ENCODE measurements around the gene SCARF2.
"Not testable (repeated sequence)": the region's sequence is repeated elsewhere in the genome, so short reads cannot be mapped to it uniquely, and the experiment has no call there.

SCARF2 gene

DNA sequence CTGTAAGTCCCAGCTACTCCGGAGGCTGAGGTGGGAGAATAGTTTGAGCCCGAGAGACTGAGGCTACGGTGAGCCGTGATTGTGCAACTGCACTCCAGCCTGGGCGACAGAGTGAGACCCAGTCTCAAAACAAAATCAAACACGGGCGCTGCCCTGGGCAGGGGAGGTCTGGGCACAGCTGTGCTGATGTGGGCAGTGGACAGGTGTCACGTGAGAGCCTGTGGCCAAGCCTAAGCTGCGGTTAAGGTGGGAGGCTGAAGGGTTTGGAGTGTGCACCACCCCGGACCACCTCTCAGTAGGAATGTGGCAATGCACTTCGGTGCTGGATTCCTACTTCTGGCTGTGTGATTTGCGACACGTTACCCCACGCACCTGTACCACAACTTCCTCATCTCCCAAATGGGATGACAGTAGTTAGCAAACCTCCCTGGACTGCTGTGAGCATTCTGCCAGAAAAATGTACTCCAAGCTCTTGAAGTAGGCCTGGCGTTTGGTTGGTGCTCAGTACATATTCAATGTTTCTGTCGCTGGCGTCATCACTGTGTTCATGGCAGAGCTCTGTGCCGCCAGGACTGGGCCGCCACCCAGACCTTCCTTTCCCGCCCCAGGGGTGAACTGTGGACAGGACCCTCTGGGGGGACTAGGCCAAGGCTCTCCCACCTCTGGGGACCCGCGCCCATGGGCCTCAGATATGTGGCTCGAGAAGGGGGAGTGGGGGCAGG, 44.5 kb downstream of the SCARF2 start:
- no peak for DNase-seq (ENCODE audit: low read depth, low spot score)

DNA sequence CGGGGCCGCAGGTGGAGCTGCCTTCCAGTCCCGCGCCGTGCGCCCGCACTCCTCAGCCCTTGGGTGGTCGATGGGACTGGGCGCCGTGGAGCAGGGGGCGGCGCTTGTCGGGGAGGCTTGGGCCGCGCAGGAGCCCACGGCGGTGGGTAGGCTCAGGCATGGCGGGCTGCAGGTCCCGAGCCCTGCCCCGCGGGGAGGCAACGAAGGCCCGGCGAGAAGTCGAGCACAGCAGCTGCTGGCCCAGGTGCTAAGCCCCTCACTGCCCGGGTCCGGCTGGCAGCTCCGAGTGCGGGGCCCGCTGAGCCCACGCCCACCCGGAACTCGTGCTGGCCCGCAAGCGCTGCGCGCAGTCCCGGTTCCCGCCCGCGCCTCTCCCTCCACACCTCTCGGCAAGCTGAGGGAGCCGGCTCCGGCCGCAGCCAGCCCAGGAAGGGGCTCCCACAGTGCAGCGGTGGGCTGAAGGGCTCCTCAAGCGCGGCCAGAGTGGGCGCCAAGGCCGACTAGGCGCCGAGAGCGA, 45.2 kb downstream of the SCARF2 start:
- DNase-seq (ENCODE audit: low read depth, low spot score) = not testable (repeated sequence)

DNA sequence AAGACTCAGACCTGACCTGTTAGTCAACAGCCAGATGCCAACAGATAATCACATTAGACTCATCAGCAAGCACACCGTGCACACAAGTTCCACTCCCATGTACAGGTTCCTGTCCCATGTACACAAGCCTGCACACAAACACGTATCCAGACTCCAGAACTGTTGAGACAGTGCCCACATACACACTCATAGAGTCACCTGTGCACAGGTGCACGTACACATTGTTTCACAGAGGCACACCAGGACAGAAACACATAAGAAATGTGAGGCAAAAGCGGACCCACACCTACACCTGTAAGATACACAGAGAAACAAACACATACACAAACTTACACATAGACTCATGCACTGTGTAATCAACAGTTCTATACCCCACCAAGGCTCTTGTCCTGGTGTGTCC, 46.4 kb downstream of the SCARF2 start:
- no peak for DNase-seq (ENCODE audit: low read depth, low spot score)

DNA sequence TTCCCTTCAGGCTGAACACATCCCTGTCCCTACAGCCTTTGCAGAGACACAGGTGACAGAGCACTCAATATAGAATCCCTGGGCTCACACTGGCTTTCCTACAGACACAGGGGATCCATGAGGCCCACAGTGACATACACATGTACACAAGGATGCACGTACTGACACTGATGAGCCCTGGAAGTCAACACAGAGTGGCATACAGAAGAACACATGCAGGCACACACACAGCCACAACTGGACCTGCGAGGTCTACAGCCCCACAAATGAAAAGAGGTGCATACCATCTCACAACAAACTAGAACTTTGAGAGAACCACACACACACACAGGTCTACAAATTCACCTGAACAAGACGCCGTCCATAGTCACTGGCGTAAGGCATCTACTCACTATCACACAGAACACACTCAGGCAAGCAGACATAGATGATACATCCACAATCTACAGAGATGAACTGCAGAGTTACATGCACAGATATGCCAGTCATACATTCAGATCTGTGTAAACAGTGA, 47.2 kb downstream of the SCARF2 start:
- no peak for DNase-seq (ENCODE audit: low read depth, low spot score)

DNA sequence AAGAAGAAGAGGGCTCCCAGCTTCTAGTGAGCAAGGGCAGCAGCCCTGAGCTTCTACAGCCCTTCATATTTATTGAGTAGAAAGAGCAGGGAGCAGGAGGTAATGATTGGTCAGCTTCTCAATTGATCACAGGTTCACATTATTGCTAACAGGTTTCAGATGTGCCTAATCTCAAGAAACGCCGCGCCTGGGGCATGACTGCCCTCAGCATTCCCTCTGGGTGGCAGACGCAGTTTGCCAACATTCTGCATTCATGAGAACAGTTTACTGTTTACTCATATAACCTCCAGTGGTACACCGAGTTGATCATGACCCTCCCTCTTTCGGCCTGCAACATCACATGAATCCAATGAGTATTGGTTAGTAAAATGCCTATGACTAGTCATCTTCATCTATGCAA, 48.3 kb downstream of the SCARF2 start:
- DNase-seq (ENCODE audit: low read depth, low spot score) = no peak

DNA sequence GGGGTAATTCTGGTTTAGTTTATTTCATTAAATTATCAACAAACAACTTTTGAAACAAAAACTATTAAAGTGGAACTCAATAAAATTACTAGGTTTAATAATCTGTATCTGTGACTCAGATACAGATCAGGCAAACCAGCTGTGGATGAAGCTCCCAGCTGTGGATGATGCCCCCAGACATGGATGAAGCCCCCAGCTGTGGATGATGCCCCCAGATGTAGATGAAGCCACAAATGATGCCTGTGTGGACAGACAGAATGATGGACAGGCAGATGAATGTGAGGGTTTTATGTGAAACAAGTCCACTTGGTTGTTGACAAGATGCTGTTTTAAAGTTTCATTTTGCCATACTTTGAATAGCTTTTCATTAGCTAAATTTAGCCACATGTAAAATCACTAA, 49.4 kb downstream of the SCARF2 start:
- no peak for DNase-seq (ENCODE audit: low read depth, low spot score)

DNA sequence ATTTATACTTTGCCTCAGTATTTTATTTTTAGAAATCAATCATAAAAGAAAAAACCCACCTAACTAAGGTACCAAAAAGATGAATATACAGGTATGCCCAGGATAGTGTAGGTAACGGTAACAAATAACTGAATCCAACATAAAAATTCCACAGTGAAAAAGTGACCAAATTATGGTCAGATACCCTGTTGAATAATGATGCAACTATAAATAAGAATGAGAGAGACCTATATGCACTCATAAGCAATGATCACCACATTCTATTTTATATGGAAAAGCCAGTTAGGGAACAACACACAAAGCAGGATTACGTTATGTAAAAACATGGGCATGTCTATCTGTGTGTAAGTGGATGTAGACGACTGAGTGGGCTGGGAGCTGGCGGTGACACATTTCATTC, 50.7 kb downstream of the SCARF2 start:
- DNase-seq (ENCODE audit: low read depth, low spot score) = no peak

DNA sequence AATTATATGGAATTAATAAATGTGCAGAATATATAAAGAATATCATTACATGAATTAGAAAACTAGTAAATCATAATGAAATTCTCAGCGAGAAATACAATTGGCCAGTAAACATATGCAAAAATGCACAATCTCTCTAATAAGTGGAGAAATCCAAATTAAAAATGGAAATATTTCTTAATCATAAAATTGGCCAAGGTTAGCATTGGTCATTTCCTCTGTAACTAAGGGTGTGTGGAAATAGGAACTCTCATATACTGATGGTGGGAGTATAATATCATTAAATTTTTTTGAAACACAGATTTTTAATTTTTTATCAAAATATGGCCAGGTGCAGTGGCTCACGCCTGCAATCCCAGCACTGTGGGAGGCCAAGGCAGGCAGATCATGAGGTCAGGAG, 51.3 kb downstream of the SCARF2 start:
- no peak for DNase-seq (ENCODE audit: low read depth, low spot score)

DNA sequence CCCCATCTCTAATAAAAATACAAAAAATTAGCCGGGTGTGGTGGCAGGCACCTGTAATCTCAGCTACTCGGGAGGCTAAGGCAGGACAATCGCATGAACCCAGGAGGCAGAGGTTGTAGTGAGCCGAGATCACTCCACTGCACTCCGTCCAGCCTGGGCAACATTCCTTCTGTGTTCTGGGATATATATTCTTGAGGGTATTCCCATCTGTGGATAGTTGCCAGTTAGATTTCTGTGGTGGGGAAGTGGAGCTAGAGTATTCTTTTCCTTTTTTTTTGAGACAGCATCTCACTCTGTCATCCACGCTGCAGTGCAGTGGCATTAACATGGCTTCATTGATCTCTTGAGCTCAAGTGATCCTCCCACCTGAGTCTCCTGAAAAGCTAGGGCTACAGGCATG, 52.8 kb downstream of the SCARF2 start:
- DNase-seq (ENCODE audit: low read depth, low spot score) = no peak

DNA sequence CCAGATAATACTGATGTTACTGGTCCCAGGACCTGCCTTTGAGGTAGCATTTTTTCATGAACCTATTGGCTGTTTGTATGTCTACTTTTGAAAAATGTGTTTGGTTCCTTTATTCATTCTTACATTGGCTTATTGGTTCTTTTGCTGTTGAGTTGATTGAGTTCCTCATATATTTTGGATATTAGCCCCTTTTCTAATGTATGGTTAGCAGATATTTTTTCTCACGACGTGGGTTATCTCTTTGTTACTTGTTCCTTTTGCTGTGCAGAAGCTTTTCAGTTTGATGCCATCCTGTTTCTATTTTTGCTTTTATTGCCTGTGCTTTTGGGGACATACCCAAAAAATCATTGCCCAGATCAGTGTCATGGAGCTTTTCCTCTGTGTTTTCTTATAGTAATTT, 53.5 kb downstream of the SCARF2 start:
- no peak for DNase-seq (ENCODE audit: low read depth, low spot score)

DNA sequence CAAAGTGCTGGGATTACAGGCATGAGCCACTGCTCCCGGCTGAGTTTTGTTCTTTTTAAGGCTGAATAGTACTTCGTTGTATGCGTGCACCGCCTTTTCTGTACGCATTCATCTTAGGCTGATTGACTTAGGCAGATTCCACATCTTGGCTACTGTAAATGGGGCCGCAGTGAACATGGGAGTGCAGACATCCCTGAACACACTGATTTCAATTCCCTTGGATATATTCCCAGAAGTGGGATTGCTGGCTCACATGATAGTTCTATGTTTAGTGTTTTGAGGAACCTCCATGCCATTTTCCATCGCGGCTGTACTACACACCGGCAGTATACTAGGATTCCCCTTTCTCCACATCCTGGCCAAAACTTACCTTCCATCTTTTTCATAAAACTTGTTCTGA, 54.1 kb downstream of the SCARF2 start:
- DNase-seq (ENCODE audit: low read depth, low spot score) = no peak

DNA sequence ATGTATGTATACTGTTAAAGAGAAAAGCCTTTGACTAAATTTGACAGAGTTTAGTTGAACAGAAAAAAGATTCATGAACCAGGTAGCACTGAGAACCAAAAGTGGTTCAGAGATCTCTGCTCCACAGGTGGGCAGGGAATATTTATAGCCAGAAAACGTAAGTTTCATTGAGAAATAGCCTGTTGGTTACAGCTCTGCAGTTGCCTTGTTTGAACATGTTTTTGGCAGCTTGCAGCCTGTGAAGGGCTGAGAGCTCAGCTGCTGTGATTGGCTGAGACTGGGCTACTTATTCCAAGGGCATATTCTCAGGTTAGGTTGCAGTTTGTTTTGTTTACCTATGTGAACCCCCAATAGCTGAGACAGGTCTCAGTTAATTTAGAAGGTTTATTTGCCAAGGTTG, 57.1 kb downstream of the SCARF2 start:
- no peak for DNase-seq (ENCODE audit: low read depth, low spot score)

DNA sequence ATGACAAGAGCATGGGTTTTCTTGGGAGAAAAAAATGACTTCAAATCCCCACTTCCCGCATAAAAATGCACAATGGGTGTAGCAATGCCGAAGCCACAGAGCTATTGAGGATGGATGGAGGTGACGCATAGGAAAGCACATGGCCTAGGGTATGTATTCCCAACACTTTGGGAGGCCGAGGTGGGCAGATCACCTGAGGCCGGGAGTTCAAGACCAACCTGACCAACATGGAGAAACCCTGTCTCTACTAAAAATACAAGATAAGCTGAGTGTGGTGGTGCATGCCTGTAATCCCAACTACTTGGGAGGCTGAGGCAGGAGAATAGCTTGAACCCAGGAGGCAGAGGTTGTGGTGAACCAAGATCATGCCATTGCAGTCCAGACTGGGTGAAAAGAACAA, 58.9 kb downstream of the SCARF2 start:
- not testable (repeated sequence) for DNase-seq (ENCODE audit: low read depth, low spot score)

DNA sequence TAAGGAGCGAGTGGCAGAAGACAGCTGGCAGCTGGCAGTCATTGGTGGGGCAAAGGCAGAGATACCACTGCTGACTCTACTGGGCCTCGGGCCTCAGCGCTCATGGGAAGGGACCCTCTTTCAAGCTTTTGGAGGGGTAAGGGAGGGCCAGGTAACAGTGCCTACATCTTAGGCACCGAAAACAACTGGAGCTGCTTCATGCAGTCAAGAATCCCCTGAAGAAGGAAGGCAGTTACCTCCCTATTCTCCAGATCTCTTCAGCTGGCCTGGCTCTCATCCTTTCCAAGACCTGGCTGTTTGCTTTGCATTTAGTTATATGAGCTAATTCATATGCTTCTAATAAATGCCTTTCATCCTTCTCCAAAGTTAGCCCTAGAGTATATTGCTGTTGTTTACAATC, 59.5 kb downstream of the SCARF2 start:
- no peak for DNase-seq (ENCODE audit: low read depth, low spot score)

DNA sequence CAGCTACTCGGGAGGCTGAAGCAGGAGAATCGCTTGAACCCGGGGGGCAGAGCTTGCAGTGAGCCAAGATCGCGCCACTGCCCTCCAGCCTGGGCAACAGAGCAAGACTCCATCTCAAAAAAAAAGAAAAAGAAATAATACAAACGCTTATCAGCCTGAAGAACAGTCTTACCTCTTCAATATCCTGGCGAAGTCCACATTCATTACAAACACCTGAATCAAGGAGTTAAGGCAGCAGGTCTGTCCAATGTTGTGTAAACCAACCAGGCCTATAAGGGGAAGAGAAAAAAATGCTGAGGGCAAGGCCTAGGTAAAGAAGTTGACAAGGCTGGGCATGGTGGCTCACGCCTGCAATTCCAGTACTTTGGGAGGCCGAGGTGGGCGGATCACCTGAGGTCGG, 60.6 kb downstream of the SCARF2 start:
- not testable (repeated sequence) for DNase-seq (ENCODE audit: low read depth, low spot score)

DNA sequence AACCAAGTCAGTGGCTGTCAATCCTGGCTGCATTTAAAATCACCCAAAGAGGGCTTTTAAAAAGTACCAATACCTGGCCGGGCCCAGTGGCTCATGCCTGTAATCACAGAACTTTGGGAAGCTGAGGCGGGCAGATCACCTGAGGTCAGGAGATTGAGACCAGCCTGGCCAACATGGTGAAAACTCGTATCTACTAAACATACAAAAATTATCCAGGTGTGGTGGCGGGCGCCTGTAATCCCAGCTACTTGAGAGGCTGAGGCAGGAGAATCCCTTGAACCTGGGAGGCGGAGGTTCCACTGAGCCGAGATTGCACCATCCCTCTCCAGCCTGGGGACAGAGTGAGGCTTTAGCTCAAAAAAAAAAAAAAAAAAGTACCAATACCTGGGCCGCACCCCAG, 61.3 kb downstream of the SCARF2 start:
- not testable (repeated sequence) for DNase-seq (ENCODE audit: low read depth, low spot score)

Measured in ELF-1 (cell line).